Esophagus muscularis mucosa (tissue), 4 donors: ENCODE measurements around the gene CHD2. TPM values are rescaled to one million over a fixed set of nuclear protein-coding genes. Genes with fewer than 3 reads are reported as not detected.
"Not testable (repeated sequence)": the region's sequence is repeated elsewhere in the genome, so short reads cannot be mapped to it uniquely, and the experiment has no call there.

Experiments used
- DNase-seq: peaks from one replicate; pipeline ENCODE4 v3.0.0-alpha.2; 2017; ENCODE audit errors: extremely low spot score
- H3K27ac ChIP-seq, 4 donors: fragments of 200-600 bp; sonication (generic); replicated peaks in 1 of 4; 1 replicate in 3 of 4; 2 replicates in 1 of 4; pipeline ENCODE4 v1.5.1; 2016 to 2019; ENCODE audit warnings: mild to moderate bottlenecking in 1 of 4
- H3K27me3 ChIP-seq, 4 donors: fragments of 200-600 bp; sonication (generic); one replicate each; pipeline versions ENCODE4 v1.5.1 to v1.6.0; 2016 to 2019
- H3K36me3 ChIP-seq, 4 donors: fragments of 200-600 bp; sonication (generic); one replicate each; pipeline ENCODE4 v1.5.1; 2016 to 2019
- H3K4me1 ChIP-seq, 4 donors: fragments of 200-600 bp; sonication (generic); one replicate each; pipeline ENCODE4 v1.5.1; 2016 to 2019
- H3K4me3 ChIP-seq, 4 donors: fragments of 200-600 bp; sonication (generic); 1 replicate in 2 of 4; 2 replicates in 2 of 4; pipeline ENCODE4 v1.5.1; 2016 to 2019; ENCODE audit warnings: mild to moderate bottlenecking in 4 of 4, moderate library complexity in 1 of 4
- H3K9me3 ChIP-seq, 4 donors: fragments of 200-600 bp; sonication (generic); 1 replicate in 3 of 4; 2 replicates in 1 of 4; pipeline ENCODE4 v1.5.1; 2016 to 2019
- CTCF ChIP-seq, 3 experiments: fragments of 200-600 bp in 2 of 3; fragments of 450-650 bp in 1 of 3; sonication (generic) in 2 of 3; IDR thresholded peaks; one replicate each; pipeline ENCODE4 v1.5.1; 2017 to 2019; ENCODE audit warnings: antibody characterized with exemption in 3 of 3, mild to moderate bottlenecking in 2 of 3, moderate library complexity in 1 of 3
- EP300 ChIP-seq: sonication (generic); formaldehyde crosslinking; IDR thresholded peaks from one replicate; pipeline ENCODE4 v1.6.1; 2017; ENCODE audit warnings: antibody characterized with exemption
- POLR2A ChIP-seq: fragments of 450-650 bp; IDR thresholded peaks from one replicate; pipeline ENCODE4 v1.6.1; 2017; ENCODE audit warnings: antibody characterized with exemption, moderate library complexity, mild to moderate bottlenecking, low read depth
- POLR2AphosphoS5 ChIP-seq, 2 donors: sonication (generic); formaldehyde crosslinking; IDR thresholded peaks; one replicate each; pipeline ENCODE4 v1.6.1; 2017; ENCODE audit warnings: antibody characterized with exemption in 2 of 2
- WGBS: methylation state at CpG from one replicate; pipeline ENCODE4 v1.1.5; 2018; 5-methylcytosine and 5-hydroxymethylcytosine counted together
- intact Hi-C: fragments of 100-400 bp; cut with DNase I; formaldehyde crosslinking; loops from one replicate; pipeline ENCODE4 v1.15.1; 2023
- total RNA-seq, 4 donors: library from RNA; depleted of rRNA; stranded (reverse); fragments of >200 nt; gene quantifications; one replicate each; pipeline versions ENCODE4 v1.1.0 to v1.2.1, GENCODE V29; 2016

Gene CHD2
- total RNA-seq, 4 donors from 2014 or later: 54.3 to 86.0 (median 62.8) TPM

GRCh38 chr15:93031103-93031464 is 131.0 kb downstream of the CHD2 start:
- 74% methylated on average over 9 of the region's 9 CpGs for WGBS
- Histone ChIP-seq H3K27me3 (peaks cover 0 to 5% (median 0%) of the 10 kb centered on the region in 4 donors), H3K4me3 (peak overlapping the region in 1 of 4 donors; percentile 28), H3K9me3 (no peaks in the 10 kb centered on the region), H3K4me1 (peaks cover 48 to 60% (median 55%) of the 10 kb centered on the region in 4 donors), H3K27ac (peak overlapping the region in 3 of 4 donors; percentile 84 to 91 (median 87)), H3K36me3 (peaks cover 0 to 8% (median 7%) of the 10 kb centered on the region in 4 donors)
- TF ChIP-seq EP300 (no peak), POLR2A (no peak), CTCF (IDR thresholded peaks at IDR 0.05) (no peak), POLR2AphosphoS5 (IDR thresholded peaks at IDR 0.05) (no peak)
- no peak for DNase-seq
- intact Hi-C loops: loop anchor here (2.0 to 5.0 kb wide), 2 partner anchors 56 to 1090 kb away; partner anchors contain the start of gene RGMA

- H3K9me3 ChIP-seq, H3K4me3 ChIP-seq, DNase-seq, H3K36me3 ChIP-seq, H3K27me3 ChIP-seq, H3K27ac ChIP-seq: not testable (repeated sequence)
- H3K4me1 ChIP-seq: peaks cover 43 to 57% (median 55%) of the 10 kb centered on the region in 4 donors
- WGBS: 95% methylated on average over 28 of the region's 44 CpGs
- intact Hi-C loops: loop anchor here (2.0 to 5.0 kb wide), 2 partner anchors 56 to 1089 kb away; partner anchors contain the start of gene RGMA
Observed at GRCh38 chr15:93031557-93032384, 131.6 kb downstream of the CHD2 start.

GRCh38 chr15:93032515-93033206 is 132.5 kb downstream of the CHD2 start:
- WGBS: 92% methylated on average over 13 of the region's 21 CpGs
- intact Hi-C loops: loop anchor here (5.0 kb wide), 1 partner anchor 55 kb away; the partner anchor contains the start of gene RGMA

GRCh38 chr15:93033434-93034045 is 133.4 kb downstream of the CHD2 start:
- H3K27ac ChIP-seq: no peak overlapping the region
- intact Hi-C loops: loop anchor here (5.0 kb wide), 1 partner anchor 54 kb away; the partner anchor contains the start of gene RGMA
- 94% methylated on average over 11 of the region's 14 CpGs for WGBS
- TF ChIP-seq POLR2AphosphoS5 (IDR thresholded peaks at IDR 0.05): no peak
- no peak for TF ChIP-seq EP300
- TF ChIP-seq POLR2A: no peak
- TF ChIP-seq CTCF (IDR thresholded peaks at IDR 0.05): no peak
- no peaks in the 10 kb centered on the region for H3K36me3 ChIP-seq
- DNase-seq: no peak
- H3K9me3 ChIP-seq: no peaks in the 10 kb centered on the region
- no peak overlapping the region for H3K4me3 ChIP-seq
- peaks cover 25 to 56% (median 53%) of the 10 kb centered on the region in 4 donors for H3K4me1 ChIP-seq
- peaks cover 0 to 5% (median 0%) of the 10 kb centered on the region in 4 donors for H3K27me3 ChIP-seq

More at GRCh38 chr15:93032515-93033206, 132.5 kb downstream of the CHD2 start:
- DNase-seq, H3K4me3 ChIP-seq, H3K9me3 ChIP-seq, H3K27ac ChIP-seq, H3K36me3 ChIP-seq, H3K27me3 ChIP-seq: not testable (repeated sequence)
- peaks cover 34 to 56% (median 55%) of the 10 kb centered on the region in 4 donors for H3K4me1 ChIP-seq

- H3K27me3 ChIP-seq: peaks cover 0 to 5% (median 0%) of the 10 kb centered on the region in 4 donors
- no peak for DNase-seq
- WGBS: 80% methylated on average over 7 of the region's 7 CpGs
- H3K4me3 ChIP-seq: no peak overlapping the region
- no peak overlapping the region for H3K27ac ChIP-seq
- H3K9me3 ChIP-seq: no peaks in the 10 kb centered on the region
- intact Hi-C loops: loop anchor here (5.0 kb wide), 1 partner anchor 53 kb away; the partner anchor contains the start of gene RGMA
- H3K36me3 ChIP-seq: no peaks in the 10 kb centered on the region
- peaks cover 16 to 46% (median 44%) of the 10 kb centered on the region in 4 donors for H3K4me1 ChIP-seq
- TF ChIP-seq POLR2AphosphoS5 (IDR thresholded peaks at IDR 0.05): no peak
Observed at GRCh38 chr15:93034512-93034911, 134.4 kb downstream of the CHD2 start.
